HG02970 (cell line): ENCODE results near the gene WWC1.

ENCODE experiments used
- ATAC-seq: cut with Tn5 transposase; IDR thresholded peaks from one replicate; pipeline ENCODE4 v1.9.1; 2021; ENCODE audit warnings: mild to moderate bottlenecking, moderate library complexity, moderate number of reproducible peaks; ENCODE audit not compliant: unreplicated experiment, low FRiP score

The WWC1 gene

DNA sequence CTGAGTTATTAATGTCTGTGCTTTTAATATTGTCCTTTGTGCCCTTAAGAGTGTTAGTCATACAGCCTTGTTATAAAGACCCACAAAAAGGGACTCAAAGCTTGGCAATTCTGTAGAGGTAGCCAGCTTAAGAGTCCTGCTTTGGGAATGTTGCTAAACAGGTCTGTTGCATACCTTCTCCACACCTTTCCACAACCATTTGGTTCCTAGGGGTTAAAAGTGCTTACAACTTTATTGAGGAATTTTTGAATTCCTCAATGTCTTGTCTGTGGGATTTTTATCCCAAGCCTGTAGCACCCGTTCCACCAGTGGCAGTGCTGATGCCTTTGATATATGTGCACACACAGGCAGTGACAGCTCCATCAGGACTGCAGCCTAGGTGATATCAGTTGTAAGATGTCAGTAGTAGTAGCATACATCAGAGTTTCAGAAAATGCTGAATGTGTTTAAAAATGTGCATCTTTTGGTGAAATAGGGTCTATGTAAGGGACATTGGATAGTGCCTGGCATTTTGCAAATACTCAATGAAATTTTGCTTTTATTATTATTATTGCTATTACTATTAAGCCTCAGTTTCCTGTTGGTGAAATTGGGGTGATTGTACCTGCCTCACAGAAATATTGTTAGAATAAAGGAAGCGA, 68.5 kb downstream of the WWC1 start:
- no peak for ATAC-seq

GRCh38 chr5:168360521-168361285, 69.3 kb downstream of the WWC1 start:
- ATAC-seq = no peak

DNA sequence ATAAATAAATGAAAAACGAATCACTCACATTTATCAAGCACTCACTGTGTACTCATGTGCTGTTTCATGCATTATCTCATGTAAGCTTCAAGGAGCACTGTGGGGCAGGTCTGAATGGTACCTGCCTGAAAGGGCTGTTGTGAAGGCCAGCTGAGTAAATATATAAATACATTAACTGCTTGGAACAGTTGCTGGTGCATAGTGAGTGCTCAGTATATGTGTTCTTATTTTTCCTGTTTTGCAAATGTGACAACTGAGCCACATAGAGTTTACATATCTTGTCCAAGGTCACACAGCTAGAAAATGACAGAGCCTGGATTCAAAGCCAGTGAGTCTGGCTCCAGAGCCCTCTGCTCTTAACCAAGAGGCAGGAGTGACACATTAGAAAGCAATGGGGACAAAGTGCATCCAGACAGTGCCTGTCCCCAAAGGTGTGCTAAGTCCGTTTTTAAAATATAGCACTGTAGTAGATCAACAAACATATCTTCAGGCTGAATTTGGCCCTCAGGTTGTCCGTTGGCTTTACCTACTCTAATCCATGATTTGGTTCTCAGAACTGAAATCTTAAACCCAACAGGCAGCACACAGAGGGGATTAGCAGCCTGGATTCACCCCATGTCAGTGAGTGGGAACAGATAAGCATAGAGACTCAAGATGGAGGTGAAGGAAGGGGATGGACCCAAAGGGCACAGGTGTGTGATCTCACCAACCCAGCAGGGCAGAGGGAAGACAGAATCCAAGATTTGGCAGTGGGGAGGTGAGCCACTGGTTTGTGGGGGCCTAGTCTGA, 70.8 kb downstream of the WWC1 start:
- no peak for ATAC-seq

GRCh38 chr5:168364151-168364661, 72.8 kb downstream of the WWC1 start:
- ATAC-seq = no peak

- no peak for ATAC-seq
These were observed 73.5 kb downstream of the WWC1 start for GRCh38 chr5:168364750-168365550.

DNA sequence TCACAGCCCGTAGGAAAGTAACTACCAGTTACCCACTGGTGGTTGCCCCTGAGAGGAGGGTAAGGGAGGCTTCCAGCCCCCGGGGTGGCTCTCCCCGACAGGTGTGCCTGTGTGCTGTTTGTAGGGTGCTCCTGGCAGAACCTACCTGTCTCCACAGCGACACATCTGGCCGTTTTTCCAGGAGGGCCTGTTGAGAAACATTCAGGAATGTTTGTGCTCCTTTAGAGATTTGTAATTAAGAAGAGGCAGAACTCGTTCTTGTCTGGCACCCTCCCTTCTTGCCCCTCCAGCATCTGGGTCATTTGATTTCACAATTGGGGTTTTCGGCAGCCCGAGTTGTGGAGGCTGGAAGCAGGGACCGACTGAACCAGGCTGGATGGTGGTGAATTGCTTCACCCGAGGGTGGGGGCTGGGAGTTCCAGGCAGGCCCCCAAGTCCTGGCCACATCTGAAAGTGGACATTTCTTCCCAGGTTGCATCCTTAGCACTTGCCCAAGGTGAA, 74.2 kb downstream of the WWC1 start:
- no peak for ATAC-seq

GRCh38 chr5:168366116-168366515, 74.7 kb downstream of the WWC1 start:
- ATAC-seq = no peak

- ATAC-seq = no peak
These were observed 77.4 kb downstream of the WWC1 start for GRCh38 chr5:168368854-168369253.

DNA sequence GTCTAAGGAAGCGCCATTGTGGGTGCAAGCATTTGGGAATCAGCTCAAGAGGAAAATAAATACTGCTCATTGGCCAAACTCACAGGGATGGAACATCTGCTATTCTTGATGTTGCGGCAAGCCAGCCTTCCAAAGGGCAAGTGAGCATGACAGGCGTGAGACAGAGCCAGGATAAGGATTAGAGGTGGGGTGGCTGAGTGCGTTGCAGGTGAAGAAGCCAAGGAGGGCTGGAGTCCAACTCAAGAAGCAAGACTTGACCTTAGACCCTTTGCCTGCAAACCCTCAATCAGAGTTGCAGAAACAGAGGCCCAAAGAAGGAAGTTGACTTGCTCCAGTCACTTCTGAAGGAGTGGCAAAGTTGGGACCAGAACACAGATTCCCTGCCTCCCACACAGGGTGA, 79.4 kb downstream of the WWC1 start:
- ATAC-seq = no peak

DNA sequence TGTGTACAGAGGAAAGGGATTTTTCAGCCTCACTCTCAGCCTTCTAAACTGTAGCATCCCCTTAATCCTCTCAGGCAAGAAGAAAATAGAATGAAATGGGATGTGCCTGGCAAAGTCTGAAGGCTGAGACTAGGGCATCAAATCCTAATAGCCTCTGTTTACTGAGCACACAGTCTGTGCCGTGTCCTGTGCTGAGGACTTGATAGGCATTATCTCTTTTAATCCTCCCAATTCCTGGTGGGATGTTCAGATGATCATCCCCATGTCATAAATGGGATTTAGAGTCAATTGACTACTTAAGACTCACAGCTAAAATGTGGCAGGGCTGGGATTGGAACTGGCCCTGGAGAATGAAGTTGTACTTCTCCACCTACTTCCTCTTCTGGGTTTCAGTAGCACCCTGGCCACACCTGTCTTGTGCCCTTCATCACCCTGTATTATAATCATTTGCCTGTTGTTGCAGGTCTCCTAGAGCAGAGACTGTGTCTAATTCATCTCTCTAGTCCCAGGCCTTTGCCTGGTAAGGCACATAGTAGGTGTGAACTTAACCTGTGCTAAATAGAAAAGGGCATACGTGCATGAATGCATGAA, 81.0 kb downstream of the WWC1 start:
- no peak for ATAC-seq

- ATAC-seq = no peak
These were observed 83.1 kb downstream of the WWC1 start for GRCh38 chr5:168374532-168374931.

- no peak for ATAC-seq
These were observed 83.8 kb downstream of the WWC1 start for GRCh38 chr5:168375214-168375613.

- ATAC-seq = no peak
These were observed 86.1 kb downstream of the WWC1 start for GRCh38 chr5:168377525-168377924.

DNA sequence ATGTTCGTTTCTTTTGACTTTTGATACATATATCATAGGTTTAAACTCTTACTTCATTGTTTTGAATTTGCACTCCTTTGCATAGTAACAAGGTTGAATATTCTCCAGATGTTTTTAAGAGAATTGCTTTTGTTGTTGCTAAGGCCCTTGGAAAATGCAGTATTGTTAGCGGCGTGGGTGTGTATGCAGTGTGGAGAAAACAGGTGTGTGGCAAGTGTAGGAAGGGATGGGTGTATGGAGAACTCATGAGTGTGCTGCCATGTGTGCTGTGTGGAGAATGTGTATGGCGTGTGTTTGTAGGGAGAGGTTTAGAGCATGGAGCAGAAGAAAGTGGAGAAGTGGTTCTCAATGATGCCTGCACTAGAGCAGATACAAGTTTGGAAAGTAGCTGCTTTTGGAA, 87.3 kb downstream of the WWC1 start:
- no peak for ATAC-seq

DNA sequence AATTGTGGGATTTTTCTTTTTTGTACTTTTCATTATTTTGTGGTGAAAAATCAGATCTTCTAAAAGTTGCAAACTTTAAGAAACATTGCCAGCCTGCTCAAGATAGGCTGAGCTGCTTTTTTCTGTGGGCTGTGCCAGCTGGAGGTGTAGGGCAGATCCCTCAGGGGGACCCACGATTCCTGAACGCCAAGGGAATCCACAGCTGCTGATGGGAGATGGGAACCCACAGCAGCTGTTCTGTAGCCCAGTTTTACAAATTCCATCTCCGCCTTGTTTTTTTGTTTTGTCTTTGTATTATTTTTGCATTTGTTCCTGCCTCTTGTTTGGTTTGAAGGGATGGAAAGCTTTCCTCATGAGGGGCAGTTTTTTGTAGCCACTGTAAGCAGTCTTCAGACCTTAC, 91.0 kb downstream of the WWC1 start:
- no peak for ATAC-seq

DNA sequence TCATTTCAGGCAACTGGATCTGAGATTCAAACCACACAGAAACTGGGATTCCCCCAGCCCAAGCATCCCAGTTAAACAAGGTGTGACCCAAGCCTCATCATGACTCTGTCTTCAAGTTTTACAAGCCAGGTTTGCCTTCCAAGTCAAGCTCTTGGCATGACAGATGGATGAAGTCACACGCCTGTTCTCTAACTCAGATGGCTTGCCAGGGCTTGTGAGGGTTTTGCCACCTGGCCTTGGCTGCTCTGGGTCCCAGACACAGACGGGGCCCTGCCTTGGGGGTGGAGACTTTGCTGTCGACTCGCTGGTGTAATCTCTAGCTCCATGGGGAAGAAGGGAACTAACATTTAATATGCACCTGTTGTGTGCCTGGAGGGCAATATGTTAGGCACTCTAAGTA, 99.0 kb downstream of the WWC1 start:
- no peak for ATAC-seq

DNA sequence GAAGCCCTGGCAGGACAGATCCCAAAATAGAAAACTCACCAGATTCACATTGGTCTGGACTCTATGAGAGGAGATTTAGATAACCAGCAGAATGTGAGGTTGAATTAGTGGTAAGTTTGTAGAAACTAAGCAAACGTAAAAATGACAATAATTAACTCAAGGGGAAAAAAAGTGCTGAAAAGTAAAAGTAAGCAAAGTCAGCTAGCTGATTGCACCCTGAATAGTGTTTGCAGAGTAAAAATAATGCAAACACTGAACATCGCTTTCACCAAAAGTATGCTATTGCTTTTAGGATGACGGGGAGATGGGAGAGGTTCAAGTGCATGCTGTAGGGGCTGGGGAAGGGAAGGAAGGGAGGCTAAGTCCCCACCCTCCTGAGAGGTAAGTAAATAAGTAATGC, 102.3 kb downstream of the WWC1 start:
- ATAC-seq = no peak

DNA sequence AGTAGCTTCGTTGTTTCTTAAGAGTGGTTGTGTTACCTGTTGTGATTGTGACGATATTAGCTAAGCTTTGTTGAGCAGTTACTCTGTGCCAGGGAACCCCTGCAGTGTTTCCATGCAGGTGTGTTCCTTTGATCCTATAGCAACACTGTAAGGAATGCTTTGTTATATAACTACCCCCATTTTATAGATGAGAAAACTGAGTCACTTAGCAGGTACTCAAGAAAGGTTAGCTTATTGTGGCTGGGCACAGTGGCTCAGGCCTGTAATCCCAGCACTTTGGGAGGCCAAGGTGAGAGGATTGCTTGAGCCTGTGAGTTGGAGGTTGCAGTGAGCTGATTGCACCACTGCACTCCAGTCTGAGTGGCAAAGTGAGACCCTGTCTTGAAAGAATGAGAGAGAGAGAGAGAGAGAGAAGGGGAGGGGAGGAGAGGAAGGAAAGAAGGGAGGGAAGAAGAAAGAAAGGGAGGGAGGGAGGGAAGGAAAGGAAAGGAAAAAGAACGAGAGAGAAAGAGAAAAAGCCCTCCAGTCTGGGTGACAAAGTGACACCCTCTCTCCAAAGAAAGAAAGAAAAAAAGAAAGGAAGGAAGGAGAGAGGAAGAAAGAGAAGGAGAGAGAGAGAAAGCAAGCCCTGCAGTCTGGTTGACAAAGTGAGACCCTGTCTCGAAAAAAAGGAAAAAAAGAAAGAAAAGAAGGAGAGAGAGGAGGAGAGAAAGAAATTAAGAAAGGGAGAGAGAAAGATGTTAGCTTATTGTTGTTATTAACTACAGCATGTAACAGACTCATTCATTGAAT, 109.2 kb downstream of the WWC1 start:
- ATAC-seq = no peak

DNA sequence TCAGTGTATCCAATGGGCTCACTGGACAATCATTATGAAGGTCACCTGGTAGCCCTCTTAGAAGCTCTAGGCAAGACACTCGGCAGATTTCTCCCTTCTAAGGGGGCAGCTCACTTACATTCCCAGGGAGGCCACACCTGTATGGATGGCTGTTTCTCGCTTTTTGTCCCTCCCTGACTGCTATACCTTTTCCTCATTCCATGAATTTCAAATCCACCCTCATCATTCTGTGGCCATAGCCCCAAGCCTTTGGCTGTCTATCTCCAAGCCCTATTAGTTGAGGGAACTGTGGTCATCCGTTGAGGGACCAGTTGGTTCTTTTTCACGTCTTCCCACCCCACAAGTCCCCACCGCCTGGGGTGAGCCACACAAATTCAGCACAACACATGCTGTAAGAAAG, 109.8 kb downstream of the WWC1 start:
- ATAC-seq = no peak
